ENCODE data around the gene TNPO3.
"Not testable (repeated sequence)": the region's sequence is repeated elsewhere in the genome, so short reads cannot be mapped to it uniquely, and the experiment has no call there.

The TNPO3 gene

GRCh38 chr7:129053938-129054437, 923 bp downstream of the TNPO3 start:
- no peak for TF ChIP-seq CTCF (IDR thresholded peaks at IDR 0.05; ENCODE audit: low read depth, low read length)
- H3K4me3 ChIP-seq (ENCODE audit: low read depth, low read length) = peak overlapping the region; percentile 99

GRCh38 chr7:129052441-129052840, 2.5 kb downstream of the TNPO3 start:
- TF ChIP-seq CTCF (IDR thresholded peaks at IDR 0.05; ENCODE audit: low read depth, low read length) = no peak
- H3K4me3 ChIP-seq (ENCODE audit: low read depth, low read length) = no peak overlapping the region

- H3K4me3 ChIP-seq (ENCODE audit: low read depth, low read length) = not testable (repeated sequence)
These were observed 3.5 kb downstream of the TNPO3 start for GRCh38 chr7:129051459-129051858.

DNA sequence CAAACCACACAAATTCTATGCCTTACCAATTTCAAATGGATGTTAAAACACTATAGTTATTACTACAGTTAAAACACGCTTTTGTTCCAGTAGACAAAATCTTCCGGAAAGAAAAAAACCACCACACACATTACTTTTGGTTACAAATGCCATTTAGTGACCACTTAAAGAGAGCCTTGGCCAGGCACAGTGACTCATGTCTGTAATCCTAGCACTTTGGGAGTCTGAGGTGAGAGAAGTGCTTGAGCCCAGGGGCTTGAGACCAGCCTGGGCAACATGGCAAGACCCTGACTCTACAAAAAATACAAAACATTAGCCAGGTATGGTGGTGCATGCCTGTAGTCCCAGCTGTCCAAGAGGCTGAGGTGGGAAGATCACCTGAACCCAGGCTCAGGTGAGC, 7.2 kb downstream of the TNPO3 start:
- no peak for TF ChIP-seq CTCF (IDR thresholded peaks at IDR 0.05; ENCODE audit: low read depth, low read length)

DNA sequence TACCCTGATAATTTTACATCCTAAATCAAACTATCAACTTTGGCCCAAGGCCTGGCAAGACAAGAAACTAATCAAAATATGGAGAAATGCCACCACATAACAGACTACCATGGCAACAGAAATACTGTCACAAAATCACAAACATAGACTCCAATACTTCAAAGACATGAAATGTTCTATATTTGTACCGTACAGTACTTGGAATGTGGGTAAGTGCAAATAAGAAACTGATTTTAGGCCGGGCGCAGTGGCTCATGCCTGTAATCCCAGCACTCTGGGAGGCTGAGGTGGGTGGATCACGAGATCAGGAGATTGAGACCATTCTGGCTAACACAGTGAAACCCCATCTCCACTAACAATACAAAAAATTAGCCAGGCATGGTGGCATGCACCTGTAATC, 9.2 kb downstream of the TNPO3 start:
- TF ChIP-seq CTCF (IDR thresholded peaks at IDR 0.05; ENCODE audit: low read depth, low read length) = no peak
- no peak overlapping the region for H3K4me3 ChIP-seq (ENCODE audit: low read depth, low read length)

More for the DNA sequence above, 7.2 kb downstream of the TNPO3 start:
- no peak overlapping the region for H3K4me3 ChIP-seq (ENCODE audit: low read depth, low read length)

GRCh38 chr7:129043012-129043411, 11.9 kb downstream of the TNPO3 start:
- H3K4me3 ChIP-seq (ENCODE audit: low read depth, low read length) = no peak overlapping the region
- TF ChIP-seq CTCF (IDR thresholded peaks at IDR 0.05; ENCODE audit: low read depth, low read length) = no peak

- TF ChIP-seq CTCF (IDR thresholded peaks at IDR 0.05; ENCODE audit: low read depth, low read length) = no peak
- no peak overlapping the region for H3K4me3 ChIP-seq (ENCODE audit: low read depth, low read length)
These were observed 13.5 kb downstream of the TNPO3 start for GRCh38 chr7:129041142-129042085.

GRCh38 chr7:129038468-129038867, 16.4 kb downstream of the TNPO3 start:
- H3K4me3 ChIP-seq (ENCODE audit: low read depth, low read length) = not testable (repeated sequence)
